ENCODE results near the gene VDR.
A peak's percentile ranks its signal among the peaks of the same experiment; 100 is the strongest.
"Not testable (repeated sequence)": the region's sequence is repeated elsewhere in the genome, so short reads cannot be mapped to it uniquely, and the experiment has no call there.

Gene VDR

DNA sequence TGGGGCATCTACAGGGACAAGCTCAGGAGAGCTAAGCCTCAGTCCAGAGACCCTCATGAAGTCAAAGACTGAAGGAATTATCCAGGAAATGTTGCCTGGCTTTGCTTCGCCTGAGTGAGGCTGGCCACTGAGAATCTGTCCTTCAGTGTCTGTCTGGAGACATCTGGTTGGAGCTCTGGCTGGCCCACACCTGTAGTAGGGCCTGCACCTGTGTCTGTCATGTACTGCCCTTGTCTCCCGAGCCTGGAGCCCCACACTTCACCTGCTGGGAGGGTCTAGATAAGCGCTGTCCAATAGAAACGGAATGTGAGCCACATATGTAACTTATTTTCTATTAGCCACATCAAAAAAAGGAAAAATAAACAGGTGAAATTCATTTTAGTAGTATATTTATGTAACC is 75.2 kb downstream of the VDR start:
- DNase-seq (ENCODE audit: low read depth, low spot score) = no peak

DNA sequence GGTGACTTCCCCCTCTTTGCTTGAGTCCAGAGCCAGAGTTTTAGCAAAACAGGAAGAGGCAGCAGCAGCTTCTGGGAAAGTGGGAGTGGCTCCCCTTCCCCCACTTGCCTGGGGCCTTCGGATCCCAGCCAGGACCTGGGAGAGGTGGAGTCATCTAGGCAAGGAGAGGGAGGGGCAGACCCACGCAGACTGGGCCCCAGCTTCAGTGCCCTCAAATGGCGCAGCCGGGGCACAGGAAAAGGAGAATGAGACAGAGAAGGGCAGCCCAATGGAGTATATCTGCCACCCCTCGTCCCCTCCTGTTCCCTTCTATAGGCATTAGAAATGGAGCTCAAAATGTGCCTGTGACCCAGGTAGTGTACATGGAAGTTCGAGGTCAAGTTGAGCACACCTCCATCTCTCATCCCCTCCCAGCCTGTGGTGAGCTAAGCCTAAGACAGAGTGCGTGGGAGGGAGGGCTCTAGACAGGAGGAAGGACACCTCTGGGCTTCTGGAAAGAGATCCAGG is 75.8 kb downstream of the VDR start:
- DNase-seq (ENCODE audit: low read depth, low spot score) = peak; percentile 82

DNA sequence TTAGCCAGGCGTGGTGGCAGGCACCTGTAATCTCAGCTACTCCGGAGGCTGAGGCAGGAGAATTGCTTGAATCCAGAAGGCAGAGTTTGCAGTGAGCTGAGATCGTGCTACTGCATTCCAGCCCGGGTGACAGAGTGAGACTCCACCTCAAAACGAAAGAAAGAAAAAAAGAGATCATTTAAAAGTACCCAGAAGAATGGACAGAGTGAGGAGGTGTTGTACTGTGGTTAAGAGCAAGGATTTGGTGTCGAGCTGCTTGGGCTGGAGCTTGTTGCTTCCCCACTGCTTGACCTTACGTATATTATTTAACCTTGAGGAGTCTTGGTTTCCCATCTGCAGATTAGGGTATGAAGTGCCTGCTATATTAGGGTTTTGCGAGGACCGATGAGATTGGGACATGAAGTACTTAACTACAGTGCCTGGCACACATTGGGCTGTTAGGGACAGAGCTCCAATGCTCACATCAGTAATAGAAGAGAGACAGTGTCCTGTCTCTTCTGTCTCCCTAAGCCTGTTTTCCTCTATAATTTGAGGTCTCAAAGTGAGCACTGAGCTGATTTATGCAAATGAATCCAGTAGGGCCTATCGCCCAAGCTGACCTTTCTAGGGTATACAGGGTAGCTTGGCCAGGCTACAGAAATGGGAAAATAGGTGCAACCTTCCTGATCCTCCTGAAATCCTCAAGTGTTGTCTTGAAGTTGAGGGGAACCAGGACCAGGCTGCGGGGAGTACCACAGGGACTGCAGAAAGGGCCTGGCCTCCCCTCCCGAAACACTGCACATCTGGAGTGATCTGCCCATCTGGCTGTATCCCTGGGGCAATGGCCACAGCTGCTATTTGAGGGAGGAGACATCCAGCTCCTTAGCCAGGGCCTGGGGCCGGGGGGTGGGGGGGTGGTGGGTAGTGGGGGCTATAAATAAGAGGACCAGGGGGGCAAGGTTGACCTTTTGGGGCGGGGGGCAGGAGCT is 76.5 kb downstream of the VDR start:
- no peak for DNase-seq (ENCODE audit: low read depth, low spot score)

DNA sequence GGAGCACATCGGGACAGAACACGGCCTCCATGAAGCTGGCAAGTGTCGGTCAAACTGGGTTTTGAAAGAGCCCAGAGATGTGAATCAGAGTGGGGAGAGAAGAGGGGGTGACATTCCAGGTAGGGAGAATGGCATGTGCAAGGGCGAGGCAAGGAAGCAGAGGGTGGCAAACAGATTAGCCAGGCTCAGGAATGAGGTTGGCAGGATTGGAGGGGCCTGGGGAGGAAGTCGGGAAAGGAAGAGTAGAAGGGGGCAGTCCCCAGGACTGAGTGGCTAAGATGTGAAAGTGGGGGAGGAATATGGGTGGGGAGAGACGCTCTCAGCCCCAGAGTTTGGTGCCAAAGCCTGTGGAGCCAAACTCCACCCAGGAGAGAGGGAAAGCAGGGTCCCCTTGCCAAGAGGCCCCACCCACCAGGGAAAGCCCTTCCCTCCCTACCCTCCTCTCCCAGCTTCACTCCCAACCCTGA is 79.6 kb downstream of the VDR start:
- DNase-seq (ENCODE audit: low read depth, low spot score) = no peak

DNA sequence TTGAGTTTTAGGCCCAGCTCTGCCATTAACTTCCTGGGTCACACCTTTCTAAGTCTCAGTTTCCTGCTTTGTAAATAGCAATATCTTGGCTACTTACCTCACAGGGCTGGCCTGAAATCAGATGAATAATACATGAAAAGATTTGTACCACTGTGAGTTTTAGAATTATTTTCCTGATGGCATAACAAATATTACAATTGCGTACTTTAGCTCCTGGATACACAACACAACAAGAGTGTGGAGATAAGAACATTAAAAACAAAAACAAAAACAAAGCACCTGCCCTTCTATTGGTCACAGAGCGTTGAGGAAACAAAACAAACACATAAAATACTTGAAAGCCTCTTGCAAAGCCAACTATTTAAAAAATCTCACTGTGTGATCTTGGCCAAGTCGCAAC is 80.2 kb downstream of the VDR start:
- DNase-seq (ENCODE audit: low read depth, low spot score) = no peak

DNA sequence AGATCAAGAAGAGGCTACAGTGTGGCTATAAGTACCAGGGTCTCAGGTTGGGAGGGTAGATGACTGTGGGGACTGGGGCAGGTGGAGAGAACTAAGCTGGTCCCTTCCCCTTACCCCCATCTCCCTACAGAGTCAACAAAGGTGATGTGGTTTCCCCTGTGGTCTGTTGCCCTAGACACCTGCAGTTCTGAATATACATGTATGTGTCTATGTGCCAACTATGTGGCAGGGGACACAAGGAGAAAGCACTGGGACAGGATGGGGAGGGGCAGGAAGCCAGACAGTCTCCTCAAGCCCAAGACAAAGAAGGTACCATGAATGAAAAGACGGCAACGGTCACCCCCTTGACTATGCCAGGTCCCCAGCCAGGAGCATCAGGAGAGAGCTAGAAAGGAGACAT is 80.6 kb downstream of the VDR start:
- DNase-seq (ENCODE audit: low read depth, low spot score) = no peak

DNA sequence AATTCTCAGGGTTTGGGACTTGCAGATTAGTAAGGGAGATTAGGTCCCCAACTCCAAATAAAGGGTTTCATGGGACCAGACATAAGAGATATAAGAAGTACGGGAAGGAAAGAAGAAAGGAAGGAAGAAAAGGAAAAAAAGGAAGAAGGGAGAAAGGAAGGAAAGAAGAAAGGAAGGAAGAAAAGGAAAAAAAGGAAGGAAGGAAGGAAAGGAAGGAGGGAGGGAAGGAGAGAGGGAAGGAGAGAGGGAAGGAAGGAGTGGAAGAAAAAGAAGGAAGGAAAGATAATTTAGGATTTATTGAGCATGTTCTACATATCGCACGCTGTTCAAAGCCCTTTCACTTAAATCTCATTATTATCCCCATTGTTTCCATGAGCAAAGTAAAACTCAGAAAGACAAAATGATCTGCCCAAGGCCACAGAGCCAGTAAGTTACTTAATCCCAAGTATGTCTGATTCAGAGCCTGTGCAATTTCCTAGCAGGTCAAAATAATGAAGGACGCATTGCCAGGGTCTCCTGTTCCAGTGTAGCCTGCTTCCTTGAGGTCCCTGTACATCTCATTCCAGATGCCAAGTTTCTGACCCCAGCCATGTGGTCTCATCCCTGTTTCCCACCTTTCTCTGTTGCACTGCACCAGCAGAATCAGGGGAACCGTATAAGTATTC is 81.2 kb downstream of the VDR start:
- DNase-seq (ENCODE audit: low read depth, low spot score) = no peak

DNA sequence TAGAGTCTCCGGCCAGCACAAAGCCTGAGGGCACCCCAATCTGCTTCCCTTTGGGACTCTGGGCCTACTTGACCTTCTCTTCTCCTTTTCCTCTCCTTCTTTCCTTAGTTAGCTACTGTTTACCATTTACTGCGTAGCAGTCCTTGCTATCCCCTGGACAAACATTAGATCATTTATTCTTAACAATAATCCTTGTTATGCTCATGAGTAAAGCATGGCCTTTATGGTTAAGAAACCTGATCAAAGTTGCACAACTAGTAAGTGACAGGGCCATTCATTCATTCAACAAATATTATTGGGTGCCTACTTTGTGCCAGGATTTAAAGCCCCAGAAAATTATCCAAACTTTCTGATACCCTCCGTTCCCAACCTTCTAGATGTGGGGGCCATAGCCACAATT is 81.9 kb downstream of the VDR start:
- no peak for DNase-seq (ENCODE audit: low read depth, low spot score)

DNA sequence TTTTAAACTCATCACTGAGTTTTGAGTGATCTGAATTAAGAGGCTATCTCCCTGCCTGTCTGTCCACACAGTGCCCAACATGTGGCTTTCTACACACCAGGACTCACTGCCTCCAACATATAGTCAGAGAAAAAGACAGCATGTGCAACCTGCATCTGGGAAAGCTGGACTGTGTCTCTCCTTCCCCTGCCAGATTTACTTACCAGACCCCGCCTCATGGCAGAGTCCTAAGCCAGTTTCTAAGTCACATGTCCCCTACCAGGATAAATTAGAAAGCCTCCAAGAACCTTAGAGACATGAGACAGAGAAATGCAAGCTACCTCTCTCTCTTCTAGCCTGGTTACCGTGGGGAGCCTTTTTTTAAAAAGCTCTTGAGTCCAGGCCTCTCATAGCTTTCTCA is 82.4 kb downstream of the VDR start:
- no peak for DNase-seq (ENCODE audit: low read depth, low spot score)

DNA sequence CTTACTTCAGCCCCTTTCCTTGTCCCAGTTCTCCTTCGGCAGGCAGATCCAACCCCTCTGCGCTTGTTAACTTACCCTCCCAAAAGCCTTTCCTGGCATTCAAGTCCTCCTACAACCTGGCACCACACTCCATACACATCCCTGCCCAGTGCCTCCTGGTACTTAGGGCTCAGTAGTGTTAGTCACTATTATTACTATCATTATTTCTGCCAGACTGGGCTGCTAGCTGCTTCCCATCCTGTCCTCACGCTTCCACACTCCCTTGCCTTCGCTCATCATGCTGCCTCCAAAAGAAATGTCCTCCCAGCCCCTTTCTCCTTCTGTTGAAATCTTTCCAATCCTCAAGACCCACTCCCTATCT is 83.5 kb downstream of the VDR start:
- no peak for DNase-seq (ENCODE audit: low read depth, low spot score)

DNA sequence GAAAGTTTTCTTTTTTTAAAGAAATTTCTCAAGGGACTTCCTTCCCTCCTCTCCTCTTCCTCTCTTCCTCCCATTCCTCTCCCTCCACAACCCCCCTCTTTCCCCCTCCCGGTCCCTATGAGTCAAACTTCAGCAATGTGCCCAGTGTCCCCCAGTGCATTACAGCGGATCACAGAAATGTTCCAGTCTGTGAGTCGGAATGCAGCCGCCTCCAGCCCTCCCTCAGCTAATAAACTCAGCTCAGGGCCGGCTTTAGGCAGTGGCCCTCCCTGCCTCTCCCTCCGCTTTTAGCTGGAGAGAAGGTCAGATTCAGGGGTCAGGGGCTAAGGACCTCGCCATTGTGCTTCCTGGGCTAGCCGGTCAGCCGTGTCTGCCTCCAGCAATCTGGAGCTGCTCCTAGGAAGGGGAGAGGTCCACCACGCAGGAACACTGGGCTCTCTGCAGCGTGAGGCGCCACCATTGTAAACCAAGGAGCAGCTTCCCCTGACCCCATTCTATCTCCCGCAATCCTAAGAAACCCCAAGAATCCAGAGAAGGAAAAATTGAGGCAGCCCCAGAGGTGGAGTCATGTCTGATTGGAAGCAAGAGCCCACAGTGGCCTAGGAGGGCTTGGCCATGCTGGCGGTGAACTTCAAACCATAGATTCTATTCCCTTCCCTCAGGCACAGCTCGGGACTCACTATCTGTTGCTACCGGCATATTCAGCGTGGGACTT is 84.0 kb downstream of the VDR start:
- peak; percentile 93 for DNase-seq (ENCODE audit: low read depth, low spot score)

DNA sequence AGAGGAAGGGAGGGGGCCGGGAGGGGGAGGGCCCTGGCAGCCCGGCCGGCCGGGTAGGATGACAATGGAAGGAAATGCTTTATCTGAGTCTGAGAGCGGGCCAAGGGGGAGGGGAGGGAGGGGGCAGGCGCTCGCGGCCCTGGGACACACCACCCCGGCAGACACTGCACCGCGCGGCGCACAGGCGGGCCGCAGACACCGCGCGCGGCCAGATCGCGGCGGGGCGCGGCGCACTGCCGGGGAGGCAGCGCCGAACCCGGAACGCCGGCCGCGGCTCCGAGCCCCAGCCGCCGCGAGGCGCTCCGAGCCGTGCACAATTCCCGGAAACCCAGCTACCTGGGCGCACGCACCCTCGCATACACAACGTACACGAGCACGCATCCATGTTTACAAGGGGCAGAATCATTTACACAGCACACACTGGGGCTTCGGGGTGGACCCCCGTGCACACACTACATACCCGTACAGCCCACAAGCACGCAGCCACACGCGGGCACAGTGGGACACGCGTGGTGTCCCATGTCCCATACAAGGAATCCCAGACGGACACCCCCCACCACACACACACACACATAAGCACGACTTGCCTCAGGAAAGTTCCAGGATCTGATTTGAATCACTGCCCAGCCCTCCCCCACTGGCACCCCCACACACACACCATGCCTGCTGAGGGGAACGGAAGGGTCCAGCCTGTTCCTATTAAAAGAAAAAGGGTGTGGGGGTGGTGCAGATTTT is 84.7 kb downstream of the VDR start, which contains the start of gene HDAC7:
HDAC7 (minus strand) TSS at position 8 of the 735 bp plus-strand sequence. CDS start 118 bp downstream, outside the sequence.
- peak; percentile 81 for DNase-seq (ENCODE audit: low read depth, low spot score)

DNA sequence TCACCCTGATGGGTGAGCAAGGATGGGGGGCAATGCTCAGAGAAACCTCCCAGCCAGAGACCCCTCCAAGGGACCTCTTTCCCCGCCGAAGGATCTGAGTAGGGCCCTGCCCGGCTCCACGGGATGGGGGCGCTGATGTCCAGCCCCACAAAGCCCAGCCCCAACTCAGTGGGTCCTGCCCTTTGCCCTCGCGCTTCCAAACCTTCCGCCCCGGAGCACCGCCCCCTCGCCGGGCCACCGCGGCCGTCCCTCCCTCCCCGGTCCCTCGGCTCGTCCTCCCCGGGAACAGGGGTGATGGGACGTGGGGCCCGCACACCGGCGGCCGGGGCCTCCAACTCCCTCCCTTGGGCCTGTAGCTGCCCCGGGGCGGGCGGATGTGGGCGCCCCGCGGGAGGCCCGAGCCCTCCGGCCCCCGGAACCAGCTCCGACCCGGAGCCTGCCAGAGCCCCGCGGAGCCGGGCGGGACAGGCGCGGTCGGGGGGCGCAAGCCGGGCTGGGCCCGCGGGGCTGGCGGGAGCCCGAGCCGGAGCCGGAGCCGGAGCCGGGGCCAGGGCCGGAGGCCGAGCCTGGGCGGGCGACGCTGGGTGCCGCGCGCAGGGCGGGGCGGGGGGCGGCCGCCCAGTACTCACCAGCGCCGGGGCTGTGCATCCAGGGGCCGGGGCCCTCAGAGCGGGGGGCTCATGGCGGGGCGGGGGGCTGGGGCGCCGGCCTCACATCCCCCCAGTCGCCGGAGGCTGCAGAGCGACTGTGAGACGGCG is 85.5 kb downstream of the VDR start:
- peak; percentile 55 for DNase-seq (ENCODE audit: low read depth, low spot score)

DNA sequence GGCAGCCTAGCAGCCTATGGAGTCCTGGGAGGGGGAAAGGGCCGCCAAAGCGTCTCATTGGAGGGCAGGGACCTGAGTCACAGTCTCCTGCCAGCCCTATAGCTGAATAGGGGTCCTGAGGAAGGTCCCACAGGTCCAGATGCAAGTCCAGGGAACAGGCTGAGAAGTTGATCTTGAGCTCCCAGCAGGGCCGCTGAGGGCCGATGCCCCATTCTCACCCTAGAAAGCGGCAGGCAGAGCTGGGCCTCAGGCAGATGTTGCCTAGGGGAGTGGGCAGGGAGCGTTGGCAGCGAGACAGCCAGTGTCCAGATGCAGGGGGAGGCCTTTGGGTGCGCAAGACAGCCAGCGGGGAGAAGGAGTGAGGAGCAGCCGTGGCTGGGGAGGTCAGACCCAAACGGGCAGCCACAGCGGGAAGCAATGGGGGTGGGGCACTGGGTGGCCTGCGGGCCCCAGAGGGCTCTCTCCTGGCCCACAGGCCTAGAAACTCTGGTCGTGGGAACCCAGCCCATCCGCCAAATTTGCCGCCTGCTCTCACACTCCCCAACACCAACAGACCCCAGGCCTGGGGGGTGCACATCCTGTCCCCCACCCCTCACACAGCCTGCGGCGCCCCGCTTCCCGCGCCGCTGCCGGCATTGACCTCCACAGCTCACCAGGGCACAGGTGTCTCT is 86.2 kb downstream of the VDR start:
- DNase-seq (ENCODE audit: low read depth, low spot score) = peak; percentile 29

DNA sequence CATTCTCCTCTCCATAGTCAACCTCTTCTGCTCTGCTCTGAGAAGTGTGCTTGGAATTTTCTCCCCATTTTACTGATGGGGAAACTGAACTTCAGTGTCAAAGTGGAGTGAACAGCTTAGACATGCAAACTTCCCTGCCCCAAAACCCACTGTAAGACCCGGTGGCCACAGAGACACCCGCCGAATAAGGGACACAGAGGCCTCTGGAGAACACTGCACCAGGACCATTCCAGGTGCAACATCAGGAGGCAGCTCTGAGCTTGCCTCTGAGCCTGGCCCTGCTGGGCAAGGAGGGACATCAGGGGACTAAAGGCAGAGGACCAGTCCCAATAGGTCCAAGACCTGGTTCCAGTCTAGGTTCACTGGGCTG is 86.8 kb downstream of the VDR start:
- DNase-seq (ENCODE audit: low read depth, low spot score) = no peak

DNA sequence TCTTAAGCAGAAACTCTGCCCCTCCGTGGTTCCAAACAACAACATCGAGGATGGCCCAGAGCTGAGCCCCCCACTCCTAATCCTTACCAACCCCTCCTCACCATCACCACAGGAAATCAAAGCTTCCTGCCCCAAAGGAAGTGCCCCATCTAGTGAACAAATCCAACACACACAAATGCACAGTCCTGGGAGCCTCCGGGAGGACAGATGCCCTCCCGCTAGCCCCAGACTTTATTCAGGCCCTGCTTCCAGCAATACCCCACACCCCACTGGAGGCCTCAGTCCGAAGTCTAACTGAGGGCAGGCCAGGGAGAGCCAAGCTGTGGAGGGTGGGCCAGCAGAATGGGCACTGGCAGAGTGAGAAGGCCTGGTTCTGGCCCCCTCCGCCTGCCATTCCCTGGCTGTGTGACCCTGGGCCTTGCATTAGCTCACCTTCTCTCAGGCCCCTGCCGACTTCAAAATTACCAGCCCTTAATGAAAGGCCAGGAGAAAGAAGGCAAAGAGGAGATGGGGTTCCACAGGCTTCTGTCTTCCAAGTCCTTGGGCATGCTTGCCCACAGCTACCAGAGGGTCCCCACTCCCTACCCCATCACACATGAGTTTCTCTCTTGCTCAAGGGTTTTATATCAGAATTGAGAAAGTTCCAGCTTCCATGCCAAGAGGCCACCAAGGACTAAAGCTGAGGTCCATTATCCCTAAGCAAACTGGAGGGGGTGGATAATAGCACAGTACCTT is 87.4 kb downstream of the VDR start:
- DNase-seq (ENCODE audit: low read depth, low spot score) = peak; percentile 44

DNA sequence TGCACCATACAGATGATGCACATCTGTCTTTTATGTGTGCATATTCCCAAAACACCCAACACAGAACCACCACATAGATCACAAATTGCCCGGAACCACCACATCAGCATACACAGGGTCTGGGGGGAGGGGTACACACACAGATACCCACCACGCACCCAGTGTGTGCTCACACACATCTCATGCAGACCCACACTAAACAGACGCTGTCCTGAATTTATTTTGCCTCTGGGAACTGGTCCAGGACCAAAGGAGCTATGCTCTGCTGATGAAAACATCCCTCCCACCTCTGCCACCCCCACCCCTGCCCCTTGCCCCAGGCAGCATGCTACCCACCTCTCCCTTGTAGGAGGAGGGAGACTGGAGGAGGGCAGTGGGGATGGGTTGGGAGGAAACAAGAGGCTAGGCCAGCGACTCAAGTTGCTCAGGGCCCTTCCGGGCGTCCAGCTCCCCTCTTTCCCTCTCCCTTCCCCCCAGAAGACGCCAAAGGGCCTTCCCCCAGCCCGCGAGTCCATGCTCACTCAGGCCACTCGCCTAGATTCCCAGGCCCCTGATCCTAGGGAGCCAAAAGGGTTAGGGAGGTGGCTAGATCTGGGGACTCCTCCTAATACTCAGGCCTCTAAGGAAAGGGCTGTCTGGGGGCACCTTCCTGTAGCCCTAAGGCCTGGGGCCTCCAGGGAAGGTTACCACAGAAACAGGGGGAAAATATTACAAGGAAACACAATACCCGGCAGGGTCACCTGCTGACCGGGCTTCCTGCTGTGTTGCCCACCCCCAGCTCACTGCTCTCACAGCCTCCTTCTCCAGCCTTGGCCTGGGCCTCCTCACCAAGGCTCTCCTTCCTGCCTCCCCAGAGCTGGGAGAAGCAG is 88.2 kb downstream of the VDR start:
- DNase-seq (ENCODE audit: low read depth, low spot score) = no peak

DNA sequence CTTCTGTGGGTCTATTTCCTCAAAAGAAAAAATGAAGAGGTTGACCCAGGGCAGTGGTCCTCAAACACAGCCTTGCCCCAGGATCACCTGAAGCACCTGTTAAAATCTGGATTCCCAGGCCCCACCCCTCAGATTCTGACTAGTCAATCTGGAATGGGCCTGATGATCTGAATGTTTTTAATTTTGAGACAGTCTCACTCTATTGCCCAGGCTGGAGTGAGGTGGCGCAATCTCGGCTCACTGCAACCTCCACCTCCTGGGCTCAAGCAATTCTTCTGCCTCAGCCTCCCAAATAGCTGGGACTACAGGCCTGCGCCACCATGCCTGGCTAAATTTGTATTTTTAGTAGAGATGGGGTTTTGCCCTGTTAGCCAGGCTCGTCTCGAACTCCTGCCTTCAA is 89.3 kb downstream of the VDR start:
- DNase-seq (ENCODE audit: low read depth, low spot score) = not testable (repeated sequence)

All from ELF-1 (cell line).